ENCODE results near the gene HPSE.
"Not testable (repeated sequence)": the region's sequence is repeated elsewhere in the genome, so short reads cannot be mapped to it uniquely, and the experiment has no call there.

HPSE gene

GRCh38 chr4:83305187-83305586 is 29.5 kb downstream of the HPSE start:
- no peak for DNase-seq (ENCODE audit: low read depth)
- H3K4me3 ChIP-seq (ENCODE audit: low read depth, low read length): no peak overlapping the region
- no peak for TF ChIP-seq CTCF (conservative IDR thresholded peaks at IDR 0.05; ENCODE audit: low read depth, low read length)

- DNase-seq (ENCODE audit: low read depth): no peak
- no peak overlapping the region for H3K4me3 ChIP-seq (ENCODE audit: low read depth, low read length)
- no peak for TF ChIP-seq CTCF (conservative IDR thresholded peaks at IDR 0.05; ENCODE audit: low read depth, low read length)
Observed at GRCh38 chr4:83297548-83298260, 36.9 kb downstream of the HPSE start.

- H3K4me3 ChIP-seq (ENCODE audit: low read depth, low read length): no peak overlapping the region
- no peak for DNase-seq (ENCODE audit: low read depth)
- TF ChIP-seq CTCF (conservative IDR thresholded peaks at IDR 0.05; ENCODE audit: low read depth, low read length): no peak
Observed at GRCh38 chr4:83293305-83294046, 41.2 kb downstream of the HPSE start.

GRCh38 chr4:83290059-83290774 is 44.4 kb downstream of the HPSE start:
- H3K4me3 ChIP-seq (ENCODE audit: low read depth, low read length); DNase-seq (ENCODE audit: low read depth): not testable (repeated sequence)

- not testable (repeated sequence) for DNase-seq (ENCODE audit: low read depth); H3K4me3 ChIP-seq (ENCODE audit: low read depth, low read length)
Observed at GRCh38 chr4:83288381-83288780, 46.3 kb downstream of the HPSE start.

- no peak for TF ChIP-seq CTCF (conservative IDR thresholded peaks at IDR 0.05; ENCODE audit: low read depth, low read length)
- H3K4me3 ChIP-seq (ENCODE audit: low read depth, low read length): peak overlapping the region; percentile 62
- DNase-seq (ENCODE audit: low read depth): peak; percentile 74
Observed at GRCh38 chr4:83285055-83285407, 49.6 kb downstream of the HPSE start.

GRCh38 chr4:83284193-83285054 is 50.2 kb downstream of the HPSE start, which contains the start of gene COQ2:
Gene COQ2 (minus strand): TSS chr4:83284798. CDS start chr4:83284764, 34 bp downstream.
- peak within 1 kb of the TSS; percentile 62 for H3K4me3 ChIP-seq (ENCODE audit: low read depth, low read length)
- TF ChIP-seq CTCF (conservative IDR thresholded peaks at IDR 0.05; ENCODE audit: low read depth, low read length): peak; percentile 21
- peak; percentile 97 for DNase-seq (ENCODE audit: low read depth)
